A673 (cell line): ENCODE data around the gene ATF2. TPM values are rescaled to one million over a fixed set of nuclear protein-coding genes. Genes with fewer than 3 reads are reported as not detected.

Experiments used
- BruUV-seq: library from RNA; stranded (reverse); fragments of 400-500 nt; replicated peaks from 2 replicates; lab custom pipeline; 2021; lab: Mats Ljungman, UMichigan
- CTCF ChIA-PET: fragments of 300-600 bp; sonication (Branson Sonifier 250); formaldehyde crosslinking; loops from one replicate; lab custom pipeline; 2022; ENCODE audit warnings: antibody characterized with exemption; lab: Charles Lee
- POLR2A ChIA-PET: fragments of 300-600 bp; sonication (Branson Sonifier 250); formaldehyde crosslinking; loops from one replicate; lab custom pipeline; 2022; ENCODE audit warnings: antibody characterized with exemption; ENCODE audit not compliant: low non-redundant PET; lab: Charles Lee
- DNase-seq: peaks from one replicate; pipeline ENCODE4 v3.0.0-alpha.2; 2015; ENCODE audit warnings: low spot score
- H3K27ac ChIP-seq: fragments of 200-600 bp; sonication (generic); 2 replicates; pipeline ENCODE4 v1.5.1; 2016; ENCODE audit warnings: mixed run types, low read depth, mild to moderate bottlenecking, mixed read lengths, antibody characterized with exemption, low read length; ENCODE audit not compliant: poor library complexity, severe bottlenecking
- H3K27me3 ChIP-seq: fragments of 200-600 bp; sonication (generic); replicated peaks from 2 replicates; pipeline ENCODE4 v1.6.1; 2017; ENCODE audit warnings: mixed run types, low read depth, mild to moderate bottlenecking, mixed read lengths, antibody characterized with exemption, low read length; ENCODE audit not compliant: insufficient read depth, poor library complexity
- H3K36me3 ChIP-seq: fragments of 200-600 bp; sonication (generic); 2 replicates; pipeline ENCODE4 v1.6.1; 2016; ENCODE audit warnings: mixed run types, mild to moderate bottlenecking, mixed read lengths, antibody characterized with exemption, low read length; ENCODE audit not compliant: insufficient read depth, poor library complexity, severe bottlenecking
- H3K4me1 ChIP-seq: fragments of 200-600 bp; sonication (generic); 2 replicates; pipeline ENCODE4 v1.6.1; 2017; ENCODE audit warnings: mixed run types, mild to moderate bottlenecking, mixed read lengths, antibody characterized with exemption, low read length; ENCODE audit not compliant: insufficient read depth, poor library complexity, severe bottlenecking
- H3K4me3 ChIP-seq: fragments of 200-600 bp; sonication (generic); 2 replicates; pipeline ENCODE4 v1.5.1; 2016; ENCODE audit warnings: low read depth, mixed run types, mild to moderate bottlenecking, mixed read lengths, low read length; ENCODE audit not compliant: poor library complexity, severe bottlenecking
- H3K9me3 ChIP-seq: fragments of 200-600 bp; sonication (generic); 2 replicates; pipeline ENCODE4 v1.6.1; 2016; ENCODE audit warnings: mixed run types, low read depth, mild to moderate bottlenecking, mixed read lengths, antibody characterized with exemption, low read length; ENCODE audit not compliant: poor library complexity, severe bottlenecking
- CTCF ChIP-seq: fragments of 300-800, 200-600 bp; sonication (generic); conservative IDR thresholded peaks from 2 replicates; pipeline ENCODE4 v1.5.1; 2017; ENCODE audit warnings: low read depth, mild to moderate bottlenecking, antibody characterized with exemption, low read length, moderate library complexity, mixed read lengths
- EZH2 ChIP-seq: fragments of 200-600 bp; sonication (generic); IDR thresholded peaks from 2 replicates; pipeline ENCODE4 v1.6.1; 2017; ENCODE audit warnings: borderline replicate concordance, low read depth, mild to moderate bottlenecking, mixed read lengths, antibody characterized with exemption, low read length; ENCODE audit not compliant: poor library complexity, severe bottlenecking
- intact Hi-C: fragments of 100-400 bp; cut with micrococcal nuclease; formaldehyde crosslinking; loops from one replicate; pipeline ENCODE4 v1.10.0; 2022; ENCODE audit not compliant: unreplicated experiment
- total RNA-seq: library from RNA; stranded (reverse); gene quantifications from 2 replicates; pipeline ENCODE4 v1.2.3, GENCODE V29; 2021

ATF2 gene
- total RNA-seq, 1 experiment from 2014 or later: 50.3 TPM

- DNase-seq: no peak
- no peaks in the 10 kb centered on the region for H3K9me3 ChIP-seq
- no TSS peak for BruUV-seq
- H3K36me3 ChIP-seq: no peaks in the 10 kb centered on the region
- no peak overlapping the region for H3K4me3 ChIP-seq
- H3K4me1 ChIP-seq: no peaks in the 10 kb centered on the region
- H3K27ac ChIP-seq: no peak overlapping the region
- CTCF ChIA-PET: no interaction called here
- POLR2A ChIA-PET: interaction anchor here (0.8 kb wide), 1 partner anchor 14 kb away, joined by 3 read pairs; no protein-coding TSS in a partner anchor
- TF ChIP-seq EZH2 (no peak), CTCF (no peak)
- H3K27me3 ChIP-seq: peaks cover 20% of the 10 kb centered on the region
- intact Hi-C loops: no loop called here
These were observed 38.9 kb upstream of the ATF2 start for GRCh38 chr2:175206866-175207265.

- CTCF ChIA-PET: no interaction called here
These were observed 37.5 kb upstream of the ATF2 start for GRCh38 chr2:175205523-175205922.

GRCh38 chr2:175203621-175204496 lies 35.9 kb upstream of the ATF2 start:
- POLR2A ChIA-PET: no interaction called here
- intact Hi-C loops: loop anchor here (5.0 kb wide), 2 partner anchors 78 to 883 kb away; no protein-coding TSS in a partner anchor
- no TSS peak for BruUV-seq

More at GRCh38 chr2:175205523-175205922, 37.5 kb upstream of the ATF2 start:
- BruUV-seq: no TSS peak
- H3K9me3 ChIP-seq: no peaks in the 10 kb centered on the region
- H3K27me3 ChIP-seq: peaks cover 16% of the 10 kb centered on the region
- no peak overlapping the region for H3K27ac ChIP-seq
- POLR2A ChIA-PET: no interaction called here
- H3K4me3 ChIP-seq: no peak overlapping the region
- intact Hi-C loops: no loop called here
- no peak for DNase-seq
- no peaks in the 10 kb centered on the region for H3K36me3 ChIP-seq
- no peaks in the 10 kb centered on the region for H3K4me1 ChIP-seq
- TF ChIP-seq CTCF (no peak), EZH2 (no peak)

More at GRCh38 chr2:175203621-175204496, 35.9 kb upstream of the ATF2 start:
- no peak overlapping the region for H3K4me3 ChIP-seq
- H3K36me3 ChIP-seq: no peaks in the 10 kb centered on the region
- no peak overlapping the region for H3K27ac ChIP-seq
- H3K9me3 ChIP-seq: no peaks in the 10 kb centered on the region
- DNase-seq: peak; percentile 78
- H3K27me3 ChIP-seq: peaks cover 15% of the 10 kb centered on the region
- CTCF ChIA-PET: interaction anchor here (1.0 to 1.1 kb wide), 4 partner anchors 48 to 1448 kb away, joined by 3 to 6 read pairs (median 3); no protein-coding TSS in a partner anchor
- TF ChIP-seq EZH2 (no peak), CTCF (peak; percentile 78)
- H3K4me1 ChIP-seq: no peaks in the 10 kb centered on the region
